ENCODE measurements around the gene IGSF23. TPM values are rescaled to one million over a fixed set of nuclear protein-coding genes. Genes with fewer than 3 reads are reported as not detected.
A peak's percentile ranks its signal among the peaks of the same experiment; 100 is the strongest.
"Not testable (repeated sequence)": the region's sequence is repeated elsewhere in the genome, so short reads cannot be mapped to it uniquely, and the experiment has no call there.

The IGSF23 gene
- total and polyA plus RNA-seq, 5 donors, result not detected

DNA sequence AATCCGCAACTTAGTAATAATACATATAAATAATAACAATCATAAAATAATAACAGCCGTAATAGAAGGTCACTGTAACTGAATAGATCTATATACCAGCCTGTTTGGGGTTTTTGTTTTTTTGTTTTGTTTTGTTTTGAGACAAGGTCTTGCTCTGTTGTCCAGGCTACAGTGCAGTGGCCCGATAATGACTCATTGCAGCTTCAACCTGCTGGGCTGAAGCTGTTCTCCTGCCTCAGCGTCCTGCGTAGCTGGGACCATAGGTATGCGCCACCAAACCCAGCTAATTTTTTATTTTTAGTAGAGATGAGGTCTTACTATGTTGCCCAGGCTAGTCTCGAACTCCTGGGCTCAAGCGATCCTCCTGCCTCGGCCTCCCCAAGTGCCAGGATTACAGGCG, 950 bp downstream of the IGSF23 start:
- Histone ChIP-seq H3K9me3 (ENCODE audit: control insufficient read depth, low read length) (no peaks in the 10 kb centered on the region), H3K4me3 (ENCODE audit: low read length) (no peak overlapping the region), H3K27me3 (ENCODE audit: control insufficient read depth, insufficient read depth) (no peaks in the 10 kb centered on the region), H3K4me1 (ENCODE audit: control insufficient read depth, insufficient read depth, low read length) (no peaks in the 10 kb centered on the region), H3K27ac (ENCODE audit: low read length) (no peak overlapping the region)
- WGBS, result 95% methylated on average over 10 of the region's 10 CpGs
- intact Hi-C loops (cut with DNase I), result no loop called here
- ATAC-seq, result no peak
- DNase-seq, result no peak

DNA sequence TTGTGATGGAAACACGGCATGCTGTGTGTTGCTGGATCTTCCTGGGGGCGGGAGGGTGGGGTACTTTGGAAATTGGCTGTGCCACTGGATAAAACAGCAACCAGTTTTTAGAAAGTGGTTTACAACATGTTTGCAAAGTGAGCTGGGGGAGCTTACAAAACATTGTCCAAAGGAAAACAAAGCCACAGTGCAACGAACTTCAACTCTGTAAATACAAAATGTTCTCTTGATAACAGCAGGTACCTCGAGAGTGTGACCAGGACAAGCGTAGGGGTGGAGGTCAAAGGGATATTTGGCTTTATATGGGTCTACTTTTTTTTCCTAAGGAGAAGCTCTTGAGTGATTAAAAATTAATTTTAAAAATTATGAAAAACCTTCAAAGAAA, 2.5 kb downstream of the IGSF23 start:
- H3K9me3 ChIP-seq (ENCODE audit: control insufficient read depth, low read length), result no peaks in the 10 kb centered on the region
- ATAC-seq (no peak), DNase-seq (no peak)
- H3K4me1 ChIP-seq (ENCODE audit: control insufficient read depth, insufficient read depth, low read length), result no peaks in the 10 kb centered on the region
- H3K27me3 ChIP-seq (ENCODE audit: control insufficient read depth, insufficient read depth), result no peaks in the 10 kb centered on the region
- 40% methylated on average over 5 of the region's 5 CpGs for WGBS
- no peak overlapping the region for H3K27ac ChIP-seq (ENCODE audit: low read length)
- no peak overlapping the region for H3K4me3 ChIP-seq (ENCODE audit: low read length)
- intact Hi-C loops (cut with DNase I), result no loop called here

DNA sequence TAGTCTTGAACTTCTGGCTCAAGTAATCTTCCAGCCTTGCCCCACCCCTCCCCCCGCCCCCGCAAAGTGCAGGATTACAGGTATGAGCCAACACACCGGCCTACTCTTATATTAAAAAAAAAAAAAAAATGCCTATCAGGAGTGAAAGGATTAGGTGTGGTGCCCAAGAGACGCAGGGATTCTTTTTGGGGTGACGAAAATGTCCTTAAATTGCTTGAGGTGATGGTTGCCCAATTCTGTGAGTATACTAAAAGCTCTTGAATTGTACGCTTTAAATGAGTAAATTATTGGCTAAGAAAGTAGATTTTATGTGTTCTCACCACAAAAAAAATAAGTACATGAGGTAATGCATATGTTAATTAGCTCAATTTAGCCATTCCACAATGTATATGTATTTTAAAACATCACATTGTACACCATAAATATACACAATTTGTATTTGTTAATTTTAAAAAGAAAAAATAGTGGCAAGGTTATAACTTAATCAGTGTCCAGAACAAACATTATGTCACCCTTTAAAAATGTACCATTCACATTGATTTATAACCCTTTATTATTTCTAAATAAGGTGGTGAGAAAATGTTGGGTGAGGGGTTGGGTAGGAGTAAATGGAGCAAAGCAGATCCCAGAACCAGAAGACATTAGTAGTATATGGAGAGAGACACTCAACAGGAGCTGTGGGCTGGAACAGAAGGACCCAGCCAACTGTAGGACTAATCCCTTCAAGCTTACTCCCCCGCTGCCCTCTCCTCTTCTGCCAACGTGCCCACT, 3.9 kb downstream of the IGSF23 start:
- no peak overlapping the region for H3K4me3 ChIP-seq (ENCODE audit: low read length)
- no peaks in the 10 kb centered on the region for H3K9me3 ChIP-seq (ENCODE audit: control insufficient read depth, low read length)
- DNase-seq, result no peak
- H3K27ac ChIP-seq (ENCODE audit: low read length), result no peak overlapping the region
- intact Hi-C loops (cut with DNase I), result no loop called here
- no peak for ATAC-seq
- H3K27me3 ChIP-seq (ENCODE audit: control insufficient read depth, insufficient read depth), result no peaks in the 10 kb centered on the region
- 84% methylated on average over 8 of the region's 8 CpGs for WGBS
- no peaks in the 10 kb centered on the region for H3K4me1 ChIP-seq (ENCODE audit: control insufficient read depth, insufficient read depth, low read length)

DNA sequence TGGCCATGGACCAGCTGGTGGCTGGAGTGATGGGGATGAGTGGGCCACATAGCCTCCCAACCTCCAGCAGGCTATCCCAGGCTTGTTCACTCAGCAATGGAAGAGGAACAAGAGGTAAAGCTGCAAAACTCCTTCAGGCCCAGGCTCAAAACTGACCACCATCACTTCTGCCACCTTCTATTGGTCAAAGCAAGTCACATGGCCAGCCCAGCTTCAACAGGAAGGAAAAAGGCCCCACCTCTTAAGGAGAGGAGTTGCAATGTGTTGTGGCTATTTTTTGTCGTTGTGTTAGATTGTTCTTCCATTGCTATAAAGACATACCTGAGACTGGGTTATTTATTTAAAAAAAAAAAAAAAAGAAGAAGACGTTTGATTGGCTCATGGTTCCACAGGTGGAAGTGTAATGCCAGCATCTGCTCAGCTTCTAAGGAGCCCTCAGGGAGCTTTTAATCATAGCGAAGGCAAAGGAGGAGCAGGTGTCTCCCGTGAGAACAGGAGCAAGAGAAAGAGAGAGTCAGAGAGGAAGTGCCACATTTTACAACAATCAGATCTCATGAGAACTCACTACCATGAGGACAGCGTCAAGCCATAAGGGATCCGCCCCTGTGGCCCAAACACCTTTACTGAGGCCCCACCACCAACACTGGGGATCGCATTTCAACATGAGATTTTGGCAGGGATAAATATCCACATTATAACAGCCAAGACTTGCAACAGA, 5.4 kb downstream of the IGSF23 start:
- ATAC-seq (no peak), DNase-seq (no peak)
- intact Hi-C loops (cut with DNase I), result no loop called here
- H3K27me3 ChIP-seq (ENCODE audit: control insufficient read depth, insufficient read depth), result no peaks in the 10 kb centered on the region
- no peak overlapping the region for H3K27ac ChIP-seq (ENCODE audit: low read length)
- H3K4me3 ChIP-seq (ENCODE audit: low read length), result no peak overlapping the region
- no peaks in the 10 kb centered on the region for H3K4me1 ChIP-seq (ENCODE audit: control insufficient read depth, insufficient read depth, low read length)
- WGBS, result 77% methylated on average over 7 of the region's 7 CpGs
- H3K9me3 ChIP-seq (ENCODE audit: control insufficient read depth, low read length), result no peaks in the 10 kb centered on the region

DNA sequence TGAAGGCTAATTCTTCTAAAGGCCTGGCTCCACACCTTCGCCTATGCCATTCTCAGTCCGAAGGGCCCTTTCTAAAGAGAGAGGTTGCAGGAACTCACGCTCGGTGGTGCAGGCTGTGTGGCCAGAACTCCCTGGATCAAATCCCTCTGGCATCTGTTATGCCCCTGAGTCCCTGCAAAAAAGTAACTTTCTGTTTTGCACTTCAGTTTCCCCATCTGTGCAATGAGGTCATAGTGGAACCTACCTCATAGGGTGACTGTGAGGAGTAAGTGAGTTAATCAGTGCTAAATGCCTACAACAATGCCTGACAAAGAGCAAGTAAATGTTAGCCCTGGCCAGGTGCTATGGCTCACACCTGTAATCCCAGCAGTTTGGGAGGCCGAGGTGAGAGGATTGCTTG, 7.3 kb downstream of the IGSF23 start:
- WGBS, result 92% methylated on average over 5 of the region's 5 CpGs
- Histone ChIP-seq H3K9me3 (ENCODE audit: control insufficient read depth, low read length) (no peaks in the 10 kb centered on the region), H3K4me1 (ENCODE audit: control insufficient read depth, insufficient read depth, low read length) (no peaks in the 10 kb centered on the region), H3K4me3 (ENCODE audit: low read length) (no peak overlapping the region), H3K27me3 (ENCODE audit: control insufficient read depth, insufficient read depth) (no peaks in the 10 kb centered on the region), H3K27ac (ENCODE audit: low read length) (no peak overlapping the region)
- intact Hi-C loops (cut with DNase I), result no loop called here
- DNase-seq (no peak), ATAC-seq (no peak)

DNA sequence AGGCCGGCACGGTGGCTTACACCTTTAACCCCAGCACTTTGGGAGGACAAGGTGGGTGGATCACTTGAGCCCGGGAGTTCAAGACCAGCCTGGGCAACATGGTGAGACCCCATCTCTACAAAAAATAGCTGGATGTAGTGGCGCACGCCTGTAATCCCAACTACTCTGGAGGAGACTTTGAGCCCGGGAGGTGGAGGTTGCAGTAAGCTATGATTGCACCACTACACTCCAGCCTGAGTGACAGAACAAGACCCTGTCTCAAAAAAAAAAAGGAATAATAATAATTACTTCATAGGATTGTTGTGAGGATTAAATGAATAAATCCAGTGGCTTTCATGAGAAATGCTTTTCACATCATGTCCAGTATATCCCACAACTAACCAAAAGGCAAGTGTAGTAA, 8.0 kb downstream of the IGSF23 start:
- Histone ChIP-seq H3K4me3 (ENCODE audit: low read length) (no peak overlapping the region), H3K9me3 (ENCODE audit: control insufficient read depth, low read length) (no peaks in the 10 kb centered on the region), H3K4me1 (ENCODE audit: control insufficient read depth, insufficient read depth, low read length) (no peaks in the 10 kb centered on the region), H3K27me3 (ENCODE audit: control insufficient read depth, insufficient read depth) (no peaks in the 10 kb centered on the region), H3K27ac (ENCODE audit: low read length) (no peak overlapping the region)
- WGBS, result 79% methylated on average over 6 of the region's 6 CpGs
- ATAC-seq (no peak), DNase-seq (no peak)
- intact Hi-C loops (cut with DNase I), result no loop called here

DNA sequence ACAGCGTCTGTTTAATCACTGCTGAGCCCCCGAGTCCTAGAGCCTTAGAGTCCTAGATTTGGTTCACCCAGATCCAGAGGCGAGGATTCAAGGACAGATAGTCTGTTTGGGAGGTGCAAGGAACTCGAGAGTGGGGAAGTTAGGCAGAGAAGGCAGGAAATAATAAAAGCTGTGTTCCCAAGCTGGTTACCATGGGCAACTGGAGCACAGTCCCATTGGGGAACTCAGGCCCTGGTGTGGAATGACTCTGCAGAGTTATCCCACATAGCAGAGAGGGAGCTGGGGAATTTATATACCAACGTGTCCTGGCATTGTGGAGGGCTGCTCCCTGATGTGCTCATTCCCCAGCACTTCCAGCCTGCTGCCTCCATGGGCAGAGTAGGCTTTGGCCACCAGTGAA, 9.7 kb downstream of the IGSF23 start:
- DNase-seq (no peak), ATAC-seq (peak in 1 of 2 donors; percentile 60)
- Histone ChIP-seq H3K4me3 (ENCODE audit: low read length) (no peak overlapping the region), H3K27ac (ENCODE audit: low read length) (no peak overlapping the region), H3K27me3 (ENCODE audit: control insufficient read depth, insufficient read depth) (no peaks in the 10 kb centered on the region), H3K4me1 (ENCODE audit: control insufficient read depth, insufficient read depth, low read length) (no peaks in the 10 kb centered on the region), H3K9me3 (ENCODE audit: control insufficient read depth, low read length) (no peaks in the 10 kb centered on the region)
- WGBS, result 48% methylated on average over 5 of the region's 5 CpGs
- intact Hi-C loops (cut with DNase I), result no loop called here

DNA sequence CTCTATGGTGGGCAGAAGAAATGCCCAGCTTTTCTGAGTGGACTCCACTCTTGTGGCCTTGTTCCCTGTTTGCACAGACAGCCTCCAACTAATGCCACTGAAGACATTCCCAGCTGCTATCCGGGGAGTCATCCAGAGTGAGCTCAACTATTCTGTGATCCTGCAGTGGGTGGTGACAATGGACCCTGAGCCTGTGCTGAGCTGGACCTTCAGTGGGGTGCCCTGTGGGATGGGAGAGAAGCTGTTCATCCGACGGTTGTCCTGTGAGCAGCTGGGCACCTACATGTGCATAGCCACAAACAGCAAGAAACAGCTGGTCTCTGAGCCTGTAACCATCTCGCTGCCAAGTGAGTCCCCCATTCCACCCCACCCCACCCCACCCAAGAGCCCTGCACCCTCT, 10.3 kb downstream of the IGSF23 start:
- DNase-seq (no peak), ATAC-seq (no peak)
- Histone ChIP-seq H3K27me3 (ENCODE audit: control insufficient read depth, insufficient read depth) (no peaks in the 10 kb centered on the region), H3K4me1 (ENCODE audit: control insufficient read depth, insufficient read depth, low read length) (no peaks in the 10 kb centered on the region), H3K27ac (ENCODE audit: low read length) (no peak overlapping the region), H3K4me3 (ENCODE audit: low read length) (no peak overlapping the region), H3K9me3 (ENCODE audit: control insufficient read depth, low read length) (no peaks in the 10 kb centered on the region)
- WGBS, result 93% methylated on average over 4 of the region's 4 CpGs
- intact Hi-C loops (cut with DNase I), result no loop called here

DNA sequence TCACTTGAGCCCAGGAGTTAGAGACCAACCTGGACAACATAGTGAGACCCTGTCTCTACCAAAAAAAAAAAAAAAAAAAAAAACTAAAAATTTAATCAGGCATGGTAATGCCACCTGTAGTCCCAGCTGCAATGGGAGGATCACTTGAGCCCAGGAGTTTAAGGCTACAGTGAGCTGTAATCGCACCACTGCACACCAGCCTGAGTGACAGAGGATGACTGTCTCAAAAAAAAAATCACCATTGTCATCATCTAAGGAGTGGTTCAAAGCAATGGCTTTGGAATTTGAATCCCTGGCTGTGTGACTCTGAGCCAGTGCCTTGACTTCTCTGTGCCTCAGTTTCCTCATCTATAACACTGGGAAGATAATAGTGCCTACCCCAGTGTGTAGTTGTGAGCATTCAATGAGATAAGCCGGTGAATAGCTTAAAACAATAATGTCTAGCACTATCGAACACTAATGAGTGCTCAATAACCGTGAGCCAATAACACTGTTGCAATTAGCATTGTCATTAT, 11.5 kb downstream of the IGSF23 start:
- Histone ChIP-seq H3K27ac (ENCODE audit: low read length) (no peak overlapping the region), H3K4me1 (ENCODE audit: control insufficient read depth, insufficient read depth, low read length) (no peaks in the 10 kb centered on the region), H3K4me3 (ENCODE audit: low read length) (no peak overlapping the region), H3K9me3 (ENCODE audit: control insufficient read depth, low read length) (no peaks in the 10 kb centered on the region), H3K27me3 (ENCODE audit: control insufficient read depth, insufficient read depth) (no peaks in the 10 kb centered on the region)
- no peak for ATAC-seq
- intact Hi-C loops (cut with DNase I), result no loop called here
- WGBS, result 97% methylated on average over 4 of the region's 4 CpGs
- no peak for DNase-seq

DNA sequence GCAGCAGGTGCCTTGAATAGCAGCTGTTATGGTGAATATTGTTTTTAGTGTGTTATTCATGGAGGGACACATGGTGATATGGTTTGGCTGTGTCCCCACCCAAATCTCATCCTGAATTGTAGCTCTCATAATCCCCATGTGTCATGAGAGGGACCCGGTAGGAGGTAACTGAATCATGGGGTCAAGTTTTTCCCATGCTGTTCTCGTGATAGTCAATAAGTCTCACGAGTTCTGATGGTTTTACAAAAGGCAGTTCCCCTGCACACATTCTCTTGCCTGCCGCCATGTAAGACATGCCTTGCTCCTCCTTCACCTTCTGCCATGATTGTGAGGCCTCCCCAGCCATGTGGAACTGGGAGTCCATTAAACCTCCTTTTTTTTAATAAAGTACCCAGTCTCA, 12.3 kb downstream of the IGSF23 start:
- H3K9me3 ChIP-seq (ENCODE audit: control insufficient read depth, low read length); H3K4me3 ChIP-seq (ENCODE audit: low read length); intact Hi-C loops (cut with DNase I); ATAC-seq; H3K27me3 ChIP-seq (ENCODE audit: control insufficient read depth, insufficient read depth); DNase-seq; H3K4me1 ChIP-seq (ENCODE audit: control insufficient read depth, insufficient read depth, low read length); H3K27ac ChIP-seq (ENCODE audit: low read length): not testable (repeated sequence)
- WGBS, result 77% methylated on average over 4 of the region's 4 CpGs

DNA sequence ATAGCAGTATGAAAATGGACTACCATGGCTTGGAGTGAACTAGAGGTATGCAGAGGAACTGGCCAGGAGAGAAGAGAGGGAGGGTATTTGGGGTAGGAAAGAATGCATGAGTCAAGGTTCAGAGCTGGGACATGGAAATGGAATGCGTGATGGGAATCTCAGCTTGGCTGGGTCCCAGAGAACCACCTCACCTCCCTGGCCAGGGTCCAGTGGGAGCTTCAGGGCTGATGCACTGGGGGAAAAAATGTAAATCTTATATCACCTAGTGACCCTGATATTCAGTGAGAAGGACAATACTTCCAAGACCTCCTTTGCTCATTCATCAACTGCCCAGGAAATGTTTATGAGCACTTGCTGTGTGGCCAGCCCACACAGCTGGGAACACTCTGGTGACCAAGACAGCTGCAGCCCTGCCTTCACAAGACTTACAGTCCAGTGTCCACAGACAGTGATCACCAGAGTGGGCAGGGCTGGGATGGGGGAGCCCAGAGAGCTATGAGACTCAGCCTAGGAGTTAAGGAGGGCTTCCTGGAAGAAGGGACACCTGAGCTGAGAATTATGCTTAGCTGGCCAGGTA, 12.8 kb downstream of the IGSF23 start:
- ATAC-seq (peak in 1 of 2 donors; percentile 47), DNase-seq (no peak)
- no peaks in the 10 kb centered on the region for H3K27me3 ChIP-seq (ENCODE audit: control insufficient read depth, insufficient read depth)
- H3K4me1 ChIP-seq (ENCODE audit: control insufficient read depth, insufficient read depth, low read length), result no peaks in the 10 kb centered on the region
- H3K9me3 ChIP-seq (ENCODE audit: control insufficient read depth, low read length), result no peaks in the 10 kb centered on the region
- intact Hi-C loops (cut with DNase I), result no loop called here
- no peak overlapping the region for H3K27ac ChIP-seq (ENCODE audit: low read length)
- no peak overlapping the region for H3K4me3 ChIP-seq (ENCODE audit: low read length)
- WGBS, result 26% methylated on average over 1 of the region's 1 CpG

All from right cardiac atrium (tissue), 5 donors.